Caki2 (cell line): ENCODE data around the gene LBR. TPM values are rescaled to one million over a fixed set of nuclear protein-coding genes. Genes with fewer than 3 reads are reported as not detected.

Source experiments
- DNase-seq: peaks from one replicate; pipeline ENCODE4 v3.0.0-alpha.2; 2015; ENCODE audit warnings: low read depth
- in situ Hi-C: cut with HindIII; loops from 2 replicates; pipeline ENCODE4 v1.10.0; 2016; ENCODE audit warnings: low sequenced_read_pairs, low pct_unique_long_range_greater_than_20kb, mixed read lengths
- total RNA-seq: library from RNA; depleted of rRNA; stranded (reverse); fragments of >200 nt; shearing (Covaris generic); gene quantifications from 2 replicates; pipeline ENCODE4 v1.2.3, GENCODE V29; 2014; ENCODE audit warnings: low replicate concordance

The LBR gene
- total RNA-seq, 1 experiment from 2014 or later = 53.4 TPM

DNA sequence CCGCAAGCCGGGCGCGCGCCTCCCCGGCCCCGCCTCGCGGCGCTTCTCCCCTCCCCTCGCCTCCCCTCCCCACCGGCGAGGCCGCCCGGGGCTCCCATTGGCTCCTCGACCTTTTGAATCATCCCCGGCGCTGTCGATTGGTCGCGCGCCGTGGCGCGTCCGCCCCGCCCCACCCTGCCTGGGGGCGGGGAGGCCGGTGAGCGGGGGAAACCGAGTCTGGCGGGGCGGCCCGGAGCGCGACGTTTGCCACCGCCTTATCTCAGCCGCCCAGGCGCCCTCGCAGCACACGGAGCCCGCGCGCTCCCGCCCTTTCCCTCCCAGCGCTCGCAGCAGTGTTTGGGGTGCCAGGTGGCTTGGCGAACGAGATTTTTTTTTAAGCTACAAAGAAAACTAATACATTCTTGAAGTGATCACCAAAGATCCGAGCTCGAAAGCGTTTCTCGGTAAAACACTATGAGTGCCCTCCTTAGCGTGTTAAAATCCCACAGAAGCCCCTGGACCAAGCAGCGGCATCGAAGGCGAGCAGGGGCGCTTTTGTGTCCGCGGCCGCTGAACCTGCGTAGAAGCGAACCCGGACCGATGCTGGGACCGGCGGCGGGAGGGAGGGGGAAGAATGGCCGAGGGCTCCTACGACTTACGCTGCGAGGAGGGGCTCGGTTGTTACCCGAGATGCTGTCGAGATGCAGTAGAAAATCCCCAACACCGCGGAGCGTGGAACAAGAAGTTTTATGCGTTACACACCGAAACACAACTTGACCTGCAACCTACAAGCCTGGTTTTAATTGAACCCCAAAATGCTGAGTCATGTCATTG, 436 bp upstream of the LBR start:
- peak; percentile 92 for DNase-seq
- in situ Hi-C loops = no loop called here

DNA sequence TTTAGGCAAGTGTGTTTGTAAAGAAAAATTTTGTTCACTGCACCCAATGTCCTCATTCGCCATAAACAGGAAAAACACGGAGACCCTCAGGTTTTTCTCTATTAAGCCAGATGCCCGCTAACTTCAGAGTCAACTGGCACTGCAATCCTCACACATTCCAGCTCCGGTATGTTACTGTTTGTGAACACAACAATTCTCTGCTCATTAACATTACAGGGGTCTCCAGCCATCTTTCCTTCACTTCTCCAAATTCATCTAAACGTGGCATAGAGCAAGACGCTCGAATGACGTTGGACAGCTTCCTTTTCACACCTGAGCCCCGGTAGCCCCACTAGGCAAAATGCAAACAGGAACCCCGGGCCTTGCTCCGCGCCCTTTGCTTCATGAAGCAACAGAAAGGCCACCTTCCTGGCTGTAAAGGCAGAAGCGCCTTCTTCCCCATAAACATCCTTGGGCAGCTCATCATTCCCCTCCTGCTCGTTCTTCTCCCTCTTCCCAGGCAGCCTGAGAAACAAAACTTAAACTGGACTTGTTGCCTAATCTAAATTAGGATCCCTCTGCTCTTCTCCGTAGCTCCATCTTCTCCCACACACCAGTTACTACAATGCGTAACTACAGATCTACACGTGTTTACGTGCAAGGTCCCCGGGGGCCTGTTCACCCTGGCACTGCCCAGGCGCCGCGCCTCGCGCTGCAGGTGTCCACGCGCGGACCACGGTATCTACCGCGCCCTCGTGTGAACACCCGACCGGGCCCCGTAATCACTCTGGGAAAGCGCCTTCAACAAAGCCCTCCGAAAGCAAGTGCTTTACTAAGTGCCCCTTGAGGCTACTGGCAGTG, 1.2 kb downstream of the LBR start:
- DNase-seq = no peak
- in situ Hi-C loops = no loop called here

DNA sequence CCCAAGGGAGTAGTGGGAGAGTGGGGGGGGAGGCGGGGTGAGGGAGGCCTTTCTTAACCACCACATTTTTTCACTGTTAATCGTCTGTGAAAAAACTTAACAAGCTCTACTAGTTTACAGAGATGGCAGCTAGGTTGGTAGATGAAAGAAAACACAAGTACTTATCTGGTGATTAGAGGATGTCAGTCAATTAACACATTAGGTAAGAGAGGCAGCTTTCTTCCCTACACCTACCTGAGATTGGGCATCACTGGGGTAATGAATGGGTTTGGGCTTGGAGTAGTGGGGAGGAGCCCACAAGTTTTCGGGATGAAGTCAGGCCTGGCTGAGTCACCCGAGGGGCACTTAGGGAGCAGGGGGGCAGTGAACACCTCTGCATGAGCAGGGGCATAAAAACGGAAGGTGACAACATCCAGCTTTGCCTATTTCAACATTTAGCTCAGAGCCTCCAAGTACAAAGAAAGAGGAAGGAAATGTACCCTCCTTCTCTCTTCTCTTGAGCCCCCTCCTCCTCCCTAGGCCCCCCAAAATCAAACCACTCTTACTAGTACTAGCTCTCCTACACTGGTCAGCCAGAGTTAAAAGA, 2.5 kb downstream of the LBR start:
- in situ Hi-C loops = no loop called here
- DNase-seq = no peak

DNA sequence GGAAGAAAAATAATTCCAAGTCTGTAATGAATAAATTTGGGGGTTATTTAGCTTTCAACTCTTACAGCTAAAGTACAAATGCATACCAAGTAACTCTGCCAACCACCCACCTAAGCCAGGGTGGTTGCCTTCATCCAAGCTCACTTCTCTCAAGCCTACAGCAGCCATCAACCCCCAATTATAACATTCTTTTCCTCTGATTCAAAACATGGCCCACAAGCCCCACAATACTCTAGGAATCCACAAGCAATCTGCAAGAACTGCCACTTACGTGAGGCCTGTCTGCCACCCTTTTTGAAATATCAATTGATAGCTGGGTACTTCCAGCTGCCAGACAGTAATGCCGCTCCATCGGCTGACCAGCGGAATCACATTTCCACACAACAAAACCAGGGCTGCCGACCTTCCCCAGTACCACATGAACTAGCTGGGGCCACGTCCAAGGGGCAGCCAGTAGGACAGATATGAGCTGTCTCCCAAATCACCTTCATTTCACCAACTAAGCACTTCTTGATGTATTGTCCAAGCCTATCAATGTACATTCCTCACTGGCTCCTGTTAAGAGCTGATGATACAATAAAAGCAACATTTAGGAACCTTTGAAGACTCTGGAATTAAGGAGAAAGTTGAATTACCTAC, 3.2 kb downstream of the LBR start:
- in situ Hi-C loops = no loop called here
- no peak for DNase-seq

DNA sequence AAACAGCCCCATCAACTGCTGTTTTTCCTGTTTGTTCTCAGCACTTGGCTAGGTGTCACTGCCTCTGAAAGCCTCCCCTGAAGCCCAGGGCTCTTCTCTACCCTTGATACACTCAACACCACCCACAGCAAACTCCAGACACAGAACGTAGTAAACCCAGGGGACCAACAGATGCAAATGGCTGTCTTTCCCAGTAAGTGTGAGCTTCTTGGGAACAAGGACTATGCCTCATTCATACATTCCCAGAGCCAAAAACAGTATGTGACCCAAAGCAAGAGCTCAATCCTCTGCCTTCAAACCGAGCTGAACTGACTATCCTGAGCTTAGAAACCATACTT, 4.4 kb downstream of the LBR start:
- DNase-seq = no peak
- in situ Hi-C loops = no loop called here

DNA sequence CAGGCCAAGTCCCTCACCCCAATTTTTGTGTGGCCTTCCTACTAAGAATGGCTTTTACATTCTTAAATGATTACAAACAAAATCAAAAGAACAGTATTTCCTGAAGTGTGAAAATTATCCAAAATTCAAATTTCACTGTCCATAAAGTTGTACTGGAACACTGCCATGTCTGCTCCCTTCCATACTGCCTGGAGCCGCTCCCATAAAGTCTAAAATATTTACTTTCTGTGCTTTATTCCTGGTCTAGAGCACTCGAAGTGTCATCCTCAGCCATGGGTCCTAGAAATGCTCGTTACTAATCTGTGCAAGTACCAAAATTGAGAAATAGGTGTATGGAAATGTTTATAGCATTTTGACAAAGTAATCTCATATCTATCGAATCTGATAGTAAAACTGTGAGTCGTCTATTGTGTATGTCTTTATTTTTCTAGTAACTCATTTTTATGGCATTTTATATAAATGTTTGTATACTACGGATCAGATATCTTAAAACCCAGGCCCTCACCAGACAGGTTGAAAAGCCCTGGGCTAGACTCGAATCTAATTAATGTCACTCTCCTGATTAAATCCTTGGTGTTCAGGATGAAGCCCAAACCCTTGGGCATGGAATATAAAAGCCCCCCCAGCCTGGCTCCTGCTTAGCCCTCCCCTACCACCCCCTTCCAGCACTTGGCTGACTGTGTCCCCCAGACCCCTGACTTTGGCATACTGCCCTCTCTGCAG, 4.9 kb downstream of the LBR start:
- in situ Hi-C loops = no loop called here

DNA sequence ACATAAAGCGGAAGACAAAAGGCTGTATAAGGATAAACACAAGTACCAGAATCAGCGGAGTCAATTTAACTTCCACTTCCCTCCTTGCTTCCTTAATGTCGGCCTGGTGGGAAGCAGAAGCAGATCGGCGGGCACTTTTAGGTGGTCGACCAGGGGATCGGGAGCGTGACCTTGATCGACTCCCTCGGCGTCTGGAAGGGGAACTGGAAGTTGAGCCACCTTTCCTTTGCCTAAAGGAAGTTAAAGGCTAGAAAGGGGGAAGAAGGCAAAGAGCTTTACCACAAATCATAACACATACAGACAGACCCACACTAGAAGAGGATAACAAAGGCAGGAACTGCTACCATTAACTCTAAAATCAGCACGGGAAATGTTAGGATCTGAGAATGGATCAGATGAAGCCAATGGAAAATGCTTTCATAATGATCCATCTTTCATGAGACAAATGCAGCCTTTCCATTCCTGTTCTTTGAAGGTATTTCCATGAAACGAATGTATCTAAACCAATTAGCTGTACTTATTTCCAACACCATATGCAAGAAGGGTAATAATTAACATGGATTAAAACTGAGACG, 5.7 kb downstream of the LBR start:
- in situ Hi-C loops = no loop called here

More for the DNA sequence above, 4.9 kb downstream of the LBR start:
- no peak for DNase-seq

DNA sequence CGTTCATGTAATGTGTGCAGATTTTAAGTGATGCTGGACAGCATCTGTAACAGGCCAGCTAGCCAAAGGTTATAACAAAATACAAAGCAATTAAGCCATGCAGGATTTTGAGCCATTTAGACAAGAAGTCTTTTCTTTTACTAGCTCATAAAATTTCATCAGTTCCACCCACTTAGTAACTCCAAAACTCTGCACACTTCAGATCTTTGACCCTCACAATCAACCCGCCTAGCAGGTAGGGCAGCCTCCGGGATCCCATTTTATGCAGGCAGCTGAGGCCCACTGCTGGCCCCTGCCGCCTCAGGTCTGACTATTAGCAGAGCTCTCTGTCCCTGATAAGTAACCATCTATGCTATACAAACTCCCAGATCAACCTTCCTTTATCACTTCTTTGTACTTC, 9.2 kb downstream of the LBR start:
- DNase-seq = no peak
- in situ Hi-C loops = no loop called here

More for the DNA sequence above, 5.7 kb downstream of the LBR start:
- no peak for DNase-seq

DNA sequence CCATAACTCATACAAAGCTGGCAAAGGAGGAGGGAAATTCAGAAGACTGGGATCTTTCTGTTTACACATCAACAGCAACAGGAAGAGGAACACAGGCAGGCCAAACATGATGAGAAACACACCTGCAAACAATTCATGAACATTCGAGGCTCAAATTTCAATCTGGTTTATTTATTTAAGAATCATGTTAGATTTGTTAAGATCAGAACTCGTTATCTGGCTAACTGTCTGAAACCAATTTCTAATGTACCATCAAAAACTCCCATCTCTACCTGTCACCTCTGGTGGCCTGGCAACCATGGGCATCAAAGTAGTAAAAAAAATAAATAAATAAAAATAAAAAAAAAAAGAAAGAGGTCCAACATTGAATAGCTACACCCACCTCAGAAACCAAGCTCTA, 9.8 kb downstream of the LBR start:
- in situ Hi-C loops = no loop called here
- no peak for DNase-seq

DNA sequence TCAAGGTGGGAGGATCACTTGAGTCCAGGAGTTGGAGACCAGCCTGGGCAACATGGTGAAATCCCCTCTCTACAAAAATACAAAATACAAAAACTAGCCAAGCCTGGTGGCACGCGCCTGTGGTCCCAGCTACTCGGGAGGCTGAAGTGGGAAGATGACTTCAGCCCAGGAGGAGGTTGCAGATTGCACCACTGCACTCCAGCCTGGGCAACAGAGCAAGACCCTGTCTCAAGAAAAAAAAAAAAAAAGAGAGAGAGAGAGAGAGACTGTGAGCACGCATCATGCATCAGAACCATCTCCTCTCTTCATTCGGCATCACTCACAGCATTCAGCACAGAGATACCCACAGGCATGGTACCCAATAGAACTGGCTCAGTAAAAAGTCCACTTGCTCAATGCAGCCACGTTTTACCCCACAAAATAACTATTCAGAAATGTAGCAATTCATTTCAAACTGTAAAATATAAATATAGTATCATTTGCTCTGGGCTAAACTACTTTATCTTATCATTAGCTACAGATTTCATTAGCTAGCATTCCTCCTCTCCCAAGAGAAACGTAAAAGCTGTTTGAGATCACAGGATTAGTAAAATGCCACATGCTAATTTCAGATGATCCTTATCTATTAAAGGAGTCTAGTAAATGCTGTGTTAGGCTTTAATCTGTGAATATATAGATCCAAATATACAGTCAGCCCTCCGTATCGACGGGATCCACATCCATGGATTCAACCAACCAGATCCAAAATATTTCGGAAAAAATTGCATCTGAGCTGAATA, 11.7 kb downstream of the LBR start:
- DNase-seq = no peak
- in situ Hi-C loops = no loop called here

DNA sequence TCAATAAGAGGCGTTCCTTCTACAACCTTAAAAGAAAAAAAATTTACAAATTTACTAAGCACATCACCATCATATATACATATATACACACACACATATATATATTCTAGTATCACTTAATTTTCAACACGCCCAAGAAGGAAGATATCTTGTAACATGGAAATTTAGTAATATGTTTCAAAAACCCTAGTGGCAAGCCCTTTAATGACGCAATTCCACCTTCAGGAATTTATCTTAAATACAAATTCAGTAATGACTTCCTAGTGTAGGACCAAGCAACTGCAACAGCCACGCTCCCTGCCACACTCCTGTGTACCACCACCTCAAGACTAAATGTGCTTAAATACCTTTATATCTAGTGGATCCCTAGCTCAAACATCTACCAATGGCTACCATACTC, 12.5 kb downstream of the LBR start:
- no peak for DNase-seq
- in situ Hi-C loops = no loop called here

DNA sequence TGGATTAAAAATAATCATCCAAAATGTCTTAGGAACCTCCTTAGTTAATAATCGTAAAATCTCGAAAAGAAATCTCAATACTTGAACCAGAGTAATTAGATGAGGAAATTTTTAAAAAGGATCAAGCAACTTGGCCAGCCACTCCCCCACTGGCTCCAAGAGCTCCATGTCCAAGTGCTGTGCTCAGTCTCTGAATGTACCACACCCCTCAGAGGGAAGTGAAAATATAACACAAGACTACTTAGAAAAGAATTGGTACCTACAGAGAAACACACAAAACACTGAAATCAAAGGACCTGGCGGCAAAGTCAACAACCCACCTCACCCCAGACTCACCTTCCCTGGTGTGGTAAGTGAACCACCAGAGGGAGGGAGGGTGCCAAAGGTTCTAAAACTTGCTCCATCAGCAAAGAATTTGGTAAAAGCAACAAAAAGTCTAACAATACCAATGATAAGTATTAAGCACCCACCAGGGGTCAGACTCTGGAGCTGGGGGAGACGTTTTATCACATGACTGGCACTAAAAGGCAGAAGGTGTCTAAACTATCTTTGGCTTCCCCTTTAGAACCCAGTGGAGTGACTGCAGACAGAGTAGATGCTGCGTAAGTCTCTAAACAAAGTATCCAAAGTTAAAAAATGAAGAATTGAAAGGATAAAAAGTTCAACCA, 14.0 kb downstream of the LBR start:
- no peak for DNase-seq
- in situ Hi-C loops = no loop called here

DNA sequence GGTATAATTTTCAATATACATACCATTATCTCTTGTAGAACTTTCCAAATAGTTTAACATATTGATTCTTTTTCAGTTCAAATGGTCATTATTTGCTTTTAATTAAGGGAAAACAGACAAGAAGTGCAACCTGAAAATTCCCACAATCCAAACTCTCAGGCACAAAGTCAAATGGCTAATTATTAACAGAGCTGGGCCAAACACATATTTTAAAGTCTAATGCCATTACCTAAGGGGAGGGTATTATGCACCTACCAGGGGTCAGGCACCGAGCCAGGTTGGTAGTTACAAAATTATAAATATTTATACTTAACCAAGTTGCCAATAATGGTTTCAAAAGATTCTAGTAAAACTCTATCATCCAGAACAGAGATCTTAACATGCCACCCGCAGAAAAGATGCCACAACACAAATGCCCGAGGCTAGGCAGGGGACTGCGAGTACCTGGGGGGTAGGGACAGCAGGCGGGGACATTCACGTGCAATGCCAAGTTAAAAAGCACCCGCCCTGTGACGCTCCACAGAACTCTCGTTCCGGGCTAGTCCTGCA, 15.0 kb downstream of the LBR start:
- peak; percentile 80 for DNase-seq
- in situ Hi-C loops = no loop called here

DNA sequence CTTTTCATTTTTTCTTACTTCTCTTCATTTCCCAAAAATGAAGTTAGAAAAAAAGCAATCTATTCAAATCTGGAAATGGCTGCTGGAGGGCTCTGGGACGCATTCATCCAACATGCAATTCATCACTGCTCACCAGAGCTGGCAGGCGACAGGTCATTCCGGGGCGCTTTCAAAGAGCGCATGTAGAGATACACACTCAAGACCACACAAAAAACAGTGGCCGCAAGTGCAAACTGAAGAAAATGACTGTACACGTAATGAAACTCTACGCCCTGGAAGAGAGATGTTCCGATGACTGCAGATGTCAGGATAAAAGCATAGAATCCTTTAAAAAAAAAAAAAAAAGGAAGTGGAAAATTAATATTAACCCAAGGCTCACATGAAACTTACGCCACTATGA, 15.5 kb downstream of the LBR start:
- no peak for DNase-seq
- in situ Hi-C loops = no loop called here

DNA sequence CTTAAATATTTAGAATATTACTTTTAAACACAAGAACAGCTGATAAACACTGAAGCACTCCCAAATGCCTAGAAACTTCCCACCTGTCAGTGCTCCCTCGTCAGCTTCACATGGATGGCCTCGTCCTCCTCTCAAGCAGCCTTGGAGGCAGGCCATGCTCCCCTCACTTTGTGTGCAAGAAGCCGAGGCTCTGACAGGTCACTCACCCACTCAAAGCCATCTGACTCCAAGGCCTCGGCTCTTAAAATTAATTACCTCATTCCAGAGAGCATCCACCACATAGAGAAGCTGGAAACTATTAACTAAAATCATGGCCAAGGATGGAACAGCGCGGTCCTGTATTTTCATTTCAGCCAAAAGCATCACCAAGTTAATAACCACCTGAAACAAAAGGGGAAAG, 17.8 kb downstream of the LBR start:
- no peak for DNase-seq
- in situ Hi-C loops = no loop called here

DNA sequence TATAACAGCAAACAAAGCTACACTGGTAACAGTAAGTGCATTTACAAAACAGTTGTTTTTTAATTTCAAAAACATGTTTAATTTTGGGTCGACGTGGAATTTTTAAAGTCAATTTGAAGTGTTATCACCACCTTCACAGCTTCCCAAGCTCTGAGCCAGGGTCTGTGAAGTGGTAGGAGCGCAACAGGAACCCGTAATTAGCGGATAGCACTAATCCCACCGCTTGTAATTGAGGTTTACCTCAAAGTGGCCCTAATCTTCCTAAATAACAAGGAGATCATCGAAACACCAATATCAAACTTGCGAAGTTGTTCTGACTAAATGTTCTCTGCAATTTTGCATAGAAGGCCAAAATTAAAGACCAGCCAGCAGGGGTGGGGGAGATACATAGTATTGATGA, 18.8 kb downstream of the LBR start:
- in situ Hi-C loops = no loop called here
- no peak for DNase-seq

DNA sequence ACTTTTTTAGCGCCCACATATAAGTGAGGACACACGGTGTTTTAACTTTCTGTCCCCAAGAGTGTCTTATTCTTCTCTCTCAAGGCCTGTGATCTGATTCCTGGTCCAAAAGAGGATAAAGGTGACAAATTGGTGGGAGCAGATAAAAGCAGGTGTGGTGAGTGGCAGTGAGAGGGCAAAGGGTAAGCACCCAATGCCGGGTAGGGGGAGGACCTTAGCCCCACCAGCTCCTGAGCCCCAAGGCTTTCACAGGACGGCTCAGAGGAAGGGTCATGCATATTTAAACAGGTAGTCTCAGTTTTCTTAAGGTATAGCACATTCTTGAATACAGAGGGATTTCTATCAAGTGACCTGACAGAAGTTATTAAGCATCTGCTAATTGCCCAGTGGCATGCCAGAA, 19.6 kb downstream of the LBR start:
- in situ Hi-C loops = no loop called here
- DNase-seq = no peak
